ENCODE results near the gene MEGF8. TPM values are rescaled to one million over a fixed set of nuclear protein-coding genes. Genes with fewer than 3 reads are reported as not detected.

Gene MEGF8
- total and polyA plus RNA-seq, 2 of the 13 experiments (the other 11 are each of a cell fraction or from before 2014, with no cell fraction given) = 4.0 to 8.8 TPM

DNA sequence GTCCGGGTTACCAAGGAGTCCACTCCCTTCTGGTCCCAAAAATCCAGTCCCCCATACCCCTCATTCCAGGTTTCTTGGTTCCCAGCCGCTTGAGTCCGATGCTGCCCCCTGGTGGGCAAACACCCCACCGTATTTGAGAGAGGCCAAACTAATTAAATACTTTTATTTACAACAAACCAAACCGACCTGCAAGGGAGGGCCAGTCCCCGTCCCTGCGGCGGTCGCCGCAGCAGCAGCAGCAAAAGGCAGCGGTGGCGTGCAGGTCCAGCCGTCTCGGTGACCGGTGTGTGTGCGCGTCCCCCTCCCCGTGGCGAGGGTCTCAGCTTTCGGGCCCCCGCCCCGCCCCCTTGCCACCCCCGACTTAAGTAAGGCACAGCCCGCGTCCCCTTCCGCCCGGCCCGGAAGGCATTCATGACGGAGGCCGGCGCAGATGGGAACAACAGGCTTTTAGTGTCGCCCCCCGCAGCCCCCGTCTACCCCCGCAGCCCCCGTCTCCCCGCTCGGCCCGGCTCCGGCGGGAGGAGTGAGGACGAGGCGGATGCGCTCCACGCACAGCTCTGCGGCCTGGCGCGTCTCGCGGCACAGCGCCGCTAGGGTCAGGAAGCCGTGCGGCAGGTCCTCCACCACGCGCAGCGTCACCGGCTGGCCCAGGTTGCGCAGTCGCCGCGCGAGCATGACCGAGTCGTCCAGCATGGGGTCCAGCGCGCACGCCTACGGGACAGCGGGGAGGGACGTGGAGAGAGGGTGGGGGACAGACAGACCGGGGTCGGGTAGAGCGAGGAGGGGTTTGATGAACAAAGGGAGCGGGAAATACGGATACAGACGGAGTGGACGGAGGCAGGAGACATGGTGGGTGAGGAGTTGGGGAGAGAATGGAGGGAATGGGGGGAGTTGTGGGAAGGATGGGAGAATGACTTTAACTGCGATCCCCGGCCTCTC is 76.2 kb downstream of the MEGF8 start (continued):
- TF ChIP-seq HCFC1 (IDR thresholded peaks at IDR 0.05; ENCODE audit: low read depth, low read length) (no peak), KDM2A (CRISPR knock-in tag; IDR thresholded peaks at IDR 0.05; ENCODE audit: borderline replicate concordance, low read depth) (peak; percentile 57; the same call in 1 of the 2 replicates), ATF4 (CRISPR knock-in tag; IDR thresholded peaks at IDR 0.05) (0 out of 4 replicates have a peak, but pooled peaks of 1 of the 2 experiments have one; percentile 15), ZNF331 (CRISPR knock-in tag; IDR thresholded peaks at IDR 0.05) (no peak), HMGXB4 (CRISPR knock-in tag; IDR thresholded peaks at IDR 0.05; ENCODE audit: borderline replicate concordance in 1 of 2, low read depth in 1 of 2) (0 out of 4 replicates have a peak, but pooled peaks of 1 of the 2 experiments have one; percentile 26), HNRNPLL (IDR thresholded peaks at IDR 0.05; ENCODE audit: low read depth, low read length, poor library complexity, severe bottlenecking) (peak; percentile 79), ZFY (CRISPR knock-in tag; IDR thresholded peaks at IDR 0.05) (peak; percentile 50; the same call in 1 of the 2 replicates), HBP1 (CRISPR knock-in tag; IDR thresholded peaks at IDR 0.05; ENCODE audit: low read depth) (no peak), DR1 (CRISPR knock-in tag; IDR thresholded peaks at IDR 0.05) (no peak), RAD21 (CRISPR knock-in tag; IDR thresholded peaks at IDR 0.05) (peak; percentile 24; the same call in 1 of the 2 replicates), ZNF768 (CRISPR knock-in tag; IDR thresholded peaks at IDR 0.05) (peak; percentile 54; the same call in 1 of the 2 replicates), TEAD3 (CRISPR knock-in tag; optimal IDR thresholded peaks at IDR 0.05; ENCODE audit: borderline replicate concordance) (peak; percentile 5)
- TF ChIP-seq, protein P1, sequence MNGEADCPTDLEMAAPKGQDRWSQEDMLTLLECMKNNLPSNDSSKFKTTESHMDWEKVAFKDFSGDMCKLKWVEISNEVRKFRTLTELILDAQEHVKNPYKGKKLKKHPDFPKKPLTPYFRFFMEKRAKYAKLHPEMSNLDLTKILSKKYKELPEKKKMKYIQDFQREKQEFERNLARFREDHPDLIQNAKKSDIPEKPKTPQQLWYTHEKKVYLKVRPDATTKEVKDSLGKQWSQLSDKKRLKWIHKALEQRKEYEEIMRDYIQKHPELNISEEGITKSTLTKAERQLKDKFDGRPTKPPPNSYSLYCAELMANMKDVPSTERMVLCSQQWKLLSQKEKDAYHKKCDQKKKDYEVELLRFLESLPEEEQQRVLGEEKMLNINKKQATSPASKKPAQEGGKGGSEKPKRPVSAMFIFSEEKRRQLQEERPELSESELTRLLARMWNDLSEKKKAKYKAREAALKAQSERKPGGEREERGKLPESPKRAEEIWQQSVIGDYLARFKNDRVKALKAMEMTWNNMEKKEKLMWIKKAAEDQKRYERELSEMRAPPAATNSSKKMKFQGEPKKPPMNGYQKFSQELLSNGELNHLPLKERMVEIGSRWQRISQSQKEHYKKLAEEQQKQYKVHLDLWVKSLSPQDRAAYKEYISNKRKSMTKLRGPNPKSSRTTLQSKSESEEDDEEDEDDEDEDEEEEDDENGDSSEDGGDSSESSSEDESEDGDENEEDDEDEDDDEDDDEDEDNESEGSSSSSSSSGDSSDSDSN (CRISPR knock-in tag; IDR thresholded peaks at IDR 0.05) = peak; percentile 59; the same call in 1 of the 2 replicates
- TF ChIP-seq, protein P2, sequence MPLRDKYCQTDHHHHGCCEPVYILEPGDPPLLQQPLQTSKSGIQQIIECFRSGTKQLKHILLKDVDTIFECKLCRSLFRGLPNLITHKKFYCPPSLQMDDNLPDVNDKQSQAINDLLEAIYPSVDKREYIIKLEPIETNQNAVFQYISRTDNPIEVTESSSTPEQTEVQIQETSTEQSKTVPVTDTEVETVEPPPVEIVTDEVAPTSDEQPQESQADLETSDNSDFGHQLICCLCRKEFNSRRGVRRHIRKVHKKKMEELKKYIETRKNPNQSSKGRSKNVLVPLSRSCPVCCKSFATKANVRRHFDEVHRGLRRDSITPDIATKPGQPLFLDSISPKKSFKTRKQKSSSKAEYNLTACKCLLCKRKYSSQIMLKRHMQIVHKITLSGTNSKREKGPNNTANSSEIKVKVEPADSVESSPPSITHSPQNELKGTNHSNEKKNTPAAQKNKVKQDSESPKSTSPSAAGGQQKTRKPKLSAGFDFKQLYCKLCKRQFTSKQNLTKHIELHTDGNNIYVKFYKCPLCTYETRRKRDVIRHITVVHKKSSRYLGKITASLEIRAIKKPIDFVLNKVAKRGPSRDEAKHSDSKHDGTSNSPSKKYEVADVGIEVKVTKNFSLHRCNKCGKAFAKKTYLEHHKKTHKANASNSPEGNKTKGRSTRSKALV (CRISPR knock-in tag; IDR thresholded peaks at IDR 0.05) = peak; percentile 84; the same call in 1 of the 2 replicates
- TF ChIP-seq, protein P3, sequence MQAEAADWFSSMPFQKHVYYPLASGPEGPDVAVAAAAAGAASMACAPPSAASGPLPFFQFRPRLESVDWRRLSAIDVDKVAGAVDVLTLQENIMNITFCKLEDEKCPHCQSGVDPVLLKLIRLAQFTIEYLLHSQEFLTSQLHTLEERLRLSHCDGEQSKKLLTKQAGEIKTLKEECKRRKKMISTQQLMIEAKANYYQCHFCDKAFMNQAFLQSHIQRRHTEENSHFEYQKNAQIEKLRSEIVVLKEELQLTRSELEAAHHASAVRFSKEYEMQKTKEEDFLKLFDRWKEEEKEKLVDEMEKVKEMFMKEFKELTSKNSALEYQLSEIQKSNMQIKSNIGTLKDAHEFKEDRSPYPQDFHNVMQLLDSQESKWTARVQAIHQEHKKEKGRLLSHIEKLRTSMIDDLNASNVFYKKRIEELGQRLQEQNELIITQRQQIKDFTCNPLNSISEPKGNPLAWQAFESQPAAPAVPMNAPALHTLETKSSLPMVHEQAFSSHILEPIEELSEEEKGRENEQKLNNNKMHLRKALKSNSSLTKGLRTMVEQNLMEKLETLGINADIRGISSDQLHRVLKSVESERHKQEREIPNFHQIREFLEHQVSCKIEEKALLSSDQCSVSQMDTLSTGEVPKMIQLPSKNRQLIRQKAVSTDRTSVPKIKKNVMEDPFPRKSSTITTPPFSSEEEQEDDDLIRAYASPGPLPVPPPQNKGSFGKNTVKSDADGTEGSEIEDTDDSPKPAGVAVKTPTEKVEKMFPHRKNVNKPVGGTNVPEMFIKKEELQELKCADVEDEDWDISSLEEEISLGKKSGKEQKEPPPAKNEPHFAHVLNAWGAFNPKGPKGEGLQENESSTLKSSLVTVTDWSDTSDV (CRISPR knock-in tag; IDR thresholded peaks at IDR 0.05) = no peak
